ENCODE results near the gene RIN1.
"Not testable (repeated sequence)": the region's sequence is repeated elsewhere in the genome, so short reads cannot be mapped to it uniquely, and the experiment has no call there.

RIN1 gene

DNA sequence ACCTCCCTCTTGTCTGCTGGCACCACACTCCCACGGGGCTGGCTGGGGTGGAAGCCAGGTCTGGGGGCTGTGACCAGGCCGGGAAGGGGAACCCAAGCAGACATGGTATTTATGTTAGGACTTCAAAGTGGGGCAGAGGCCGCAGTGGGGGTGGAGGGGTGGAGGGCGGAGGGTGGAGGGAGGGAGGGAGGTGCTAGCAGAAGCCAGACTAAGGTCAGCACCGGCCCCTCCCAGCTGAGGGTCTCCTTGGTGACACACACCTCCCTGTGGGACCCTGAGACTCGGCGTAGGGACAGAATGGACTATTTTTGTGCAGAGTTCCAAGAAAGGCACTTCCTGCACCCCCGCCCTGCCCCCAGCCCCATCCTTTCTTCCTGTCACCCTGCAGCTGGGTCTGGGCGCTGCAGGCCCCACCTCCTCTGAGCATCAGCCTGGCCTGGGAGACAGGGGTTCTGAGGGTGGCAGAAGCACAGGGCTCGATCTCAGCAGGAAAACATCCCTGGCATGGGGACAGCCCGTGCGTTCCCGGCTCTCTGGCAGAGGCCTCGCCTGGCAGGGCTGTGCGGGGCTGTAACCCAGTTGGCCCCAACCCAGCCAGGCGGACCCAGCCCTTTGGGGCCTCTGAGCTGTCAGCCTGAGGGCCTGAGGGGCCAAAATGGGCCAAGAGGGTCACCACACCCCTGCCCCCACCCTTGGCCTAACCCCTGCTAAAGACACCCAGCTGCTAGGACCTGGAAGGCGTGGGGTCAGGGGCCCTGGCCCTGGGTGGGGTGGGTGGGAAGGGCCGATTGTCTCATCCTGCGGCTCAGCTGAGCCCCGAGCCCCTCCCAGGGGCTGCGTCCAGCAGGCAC, 9.7 kb downstream of the RIN1 start:
- no peaks in the 10 kb centered on the region for H3K9me3 ChIP-seq (ENCODE audit: control insufficient read depth, insufficient read depth, low read length)
- no peak overlapping the region for H3K4me3 ChIP-seq (ENCODE audit: low read length)
- H3K36me3 ChIP-seq (ENCODE audit: control insufficient read depth, insufficient read depth, low read length) = 0 out of 2 replicates have a peak, but pooled peaks cover 3% of the 10 kb centered on the region
- peaks cover 12% of the 10 kb centered on the region for H3K4me1 ChIP-seq (ENCODE audit: control insufficient read depth, insufficient read depth, low read length)
- H3K27me3 ChIP-seq (ENCODE audit: control insufficient read depth, insufficient read depth, low read length) = no peaks in the 10 kb centered on the region
- no peak overlapping the region for H3K27ac ChIP-seq (ENCODE audit: low read length)
- no CpG with 5 or more reads among the region's 21 CpGs for WGBS (ENCODE audit: insufficient coverage, insufficient read length)
- no peak for DNase-seq (ENCODE audit: low read depth, low spot score)

DNA sequence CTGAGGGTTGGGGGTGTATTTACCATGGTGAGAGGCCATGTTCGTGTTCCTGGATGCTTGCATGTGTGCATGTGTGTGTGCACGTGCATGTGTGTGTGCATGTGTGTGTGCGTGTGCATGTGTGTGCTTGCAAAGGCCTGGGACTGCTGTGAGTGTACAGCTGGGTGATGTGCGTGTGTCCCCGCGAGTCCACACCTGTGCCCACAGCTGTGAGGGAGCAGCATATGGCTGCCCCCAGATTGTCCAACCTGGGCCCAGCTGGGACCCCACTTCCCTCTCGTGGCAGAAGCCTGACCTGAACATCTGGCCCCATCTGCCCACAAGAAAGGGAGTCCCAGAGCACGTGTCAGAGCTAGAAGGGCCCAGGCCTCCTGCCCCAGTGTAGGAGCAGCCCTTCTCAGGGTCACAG, 11.0 kb downstream of the RIN1 start:
- Histone ChIP-seq H3K9me3 (ENCODE audit: control insufficient read depth, insufficient read depth, low read length) (no peaks in the 10 kb centered on the region), H3K4me3 (ENCODE audit: low read length) (no peak overlapping the region), H3K27me3 (ENCODE audit: control insufficient read depth, insufficient read depth, low read length) (no peaks in the 10 kb centered on the region), H3K27ac (ENCODE audit: low read length) (no peak overlapping the region), H3K4me1 (ENCODE audit: control insufficient read depth, insufficient read depth, low read length) (peaks cover 12% of the 10 kb centered on the region), H3K36me3 (ENCODE audit: control insufficient read depth, insufficient read depth, low read length) (0 out of 2 replicates have a peak, but pooled peaks cover 3% of the 10 kb centered on the region)
- no CpG with 5 or more reads among the region's 8 CpGs for WGBS (ENCODE audit: insufficient coverage, insufficient read length)
- no peak for DNase-seq (ENCODE audit: low read depth, low spot score)

DNA sequence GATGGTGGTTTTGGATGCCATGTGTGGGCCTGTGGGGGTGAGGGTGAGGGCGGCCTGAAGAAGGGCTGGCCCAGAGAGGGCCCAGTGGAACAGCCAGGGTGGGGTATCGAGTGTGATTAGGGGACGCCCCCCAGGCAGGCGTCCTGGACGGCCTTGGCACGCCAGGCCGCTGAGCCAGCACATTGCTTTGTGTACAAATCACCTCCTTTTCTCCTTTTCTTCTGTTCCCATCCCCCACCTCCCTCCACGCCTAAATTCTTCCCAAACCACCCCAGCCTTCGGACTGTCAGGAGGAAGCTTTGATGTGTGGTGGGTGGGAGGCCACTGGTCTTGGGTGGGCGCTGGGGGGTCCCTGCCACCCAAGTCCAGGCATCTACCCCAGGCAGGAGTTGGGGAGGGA, 11.6 kb downstream of the RIN1 start:
- H3K27me3 ChIP-seq (ENCODE audit: control insufficient read depth, insufficient read depth, low read length) = no peaks in the 10 kb centered on the region
- H3K4me1 ChIP-seq (ENCODE audit: control insufficient read depth, insufficient read depth, low read length) = peaks cover 12% of the 10 kb centered on the region
- no peaks in the 10 kb centered on the region for H3K9me3 ChIP-seq (ENCODE audit: control insufficient read depth, insufficient read depth, low read length)
- H3K4me3 ChIP-seq (ENCODE audit: low read length) = no peak overlapping the region
- DNase-seq (ENCODE audit: low read depth, low spot score) = no peak
- H3K36me3 ChIP-seq (ENCODE audit: control insufficient read depth, insufficient read depth, low read length) = 0 out of 2 replicates have a peak, but pooled peaks cover 3% of the 10 kb centered on the region
- no CpG with 5 or more reads among the region's 10 CpGs for WGBS (ENCODE audit: insufficient coverage, insufficient read length)
- H3K27ac ChIP-seq (ENCODE audit: low read length) = no peak overlapping the region

DNA sequence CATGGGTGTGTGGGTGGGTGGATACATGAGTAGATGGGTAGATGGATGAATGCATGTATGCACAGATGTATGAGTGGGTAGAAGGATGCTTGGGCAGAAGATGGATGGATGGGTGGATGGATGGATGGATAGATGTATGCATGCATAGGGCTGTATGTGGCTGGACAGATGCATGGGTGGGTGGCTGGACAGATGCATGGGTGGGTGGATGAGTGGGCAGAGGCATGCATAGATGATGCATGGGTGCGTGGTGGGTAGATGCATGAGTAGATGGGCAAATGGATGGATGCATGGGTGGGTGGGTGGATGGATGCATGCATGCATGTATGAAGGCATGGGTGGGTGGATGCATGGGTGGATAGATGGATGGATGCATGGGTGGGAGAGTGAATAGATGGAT, 12.6 kb downstream of the RIN1 start:
- H3K4me3 ChIP-seq (ENCODE audit: low read length) = no peak overlapping the region
- H3K36me3 ChIP-seq (ENCODE audit: control insufficient read depth, insufficient read depth, low read length) = 0 out of 2 replicates have a peak, but pooled peaks cover 3% of the 10 kb centered on the region
- H3K27me3 ChIP-seq (ENCODE audit: control insufficient read depth, insufficient read depth, low read length) = no peaks in the 10 kb centered on the region
- no peaks in the 10 kb centered on the region for H3K9me3 ChIP-seq (ENCODE audit: control insufficient read depth, insufficient read depth, low read length)
- peaks cover 12% of the 10 kb centered on the region for H3K4me1 ChIP-seq (ENCODE audit: control insufficient read depth, insufficient read depth, low read length)
- H3K27ac ChIP-seq (ENCODE audit: low read length) = no peak overlapping the region
- WGBS (ENCODE audit: insufficient coverage, insufficient read length) = no CpG with 5 or more reads among the region's 1 CpG
- no peak for DNase-seq (ENCODE audit: low read depth, low spot score)

DNA sequence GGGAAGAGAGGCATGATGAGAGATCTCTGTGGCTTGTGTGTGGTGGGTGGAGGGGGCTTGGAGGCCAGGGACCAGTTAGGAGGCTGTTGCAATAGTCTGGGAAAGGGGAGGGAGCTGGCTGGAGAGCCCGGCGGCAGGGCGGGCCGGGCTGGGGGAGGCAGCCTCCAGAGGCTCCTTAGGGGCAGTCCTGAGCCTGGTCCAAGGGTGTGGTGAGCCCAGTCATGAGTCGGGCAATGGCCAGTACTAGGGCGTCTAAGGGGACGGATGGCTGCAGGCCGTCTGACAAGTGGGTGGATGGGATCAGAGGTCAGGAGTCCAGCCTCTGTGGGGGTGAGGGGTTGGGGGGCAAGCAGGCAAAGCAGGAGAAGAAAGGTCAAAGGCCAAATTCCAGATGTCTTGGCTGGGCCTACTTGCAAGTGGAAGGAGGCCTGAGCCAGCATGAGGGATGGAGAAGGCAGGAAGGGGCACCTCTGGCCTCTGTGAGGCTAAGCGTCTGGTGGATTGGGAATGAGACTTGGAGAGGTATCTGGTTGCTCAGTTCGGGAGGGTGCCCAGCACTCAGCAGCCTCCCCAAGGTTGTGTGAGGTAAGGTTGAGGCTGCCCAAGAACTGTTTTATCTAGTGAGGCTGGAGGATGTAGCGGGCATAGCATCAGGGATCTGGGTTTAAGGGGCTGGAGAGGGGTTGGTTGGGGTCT, 13.4 kb downstream of the RIN1 start:
- no peak overlapping the region for H3K4me3 ChIP-seq (ENCODE audit: low read length)
- 0 out of 2 replicates have a peak, but pooled peaks cover 3% of the 10 kb centered on the region for H3K36me3 ChIP-seq (ENCODE audit: control insufficient read depth, insufficient read depth, low read length)
- H3K27me3 ChIP-seq (ENCODE audit: control insufficient read depth, insufficient read depth, low read length) = no peaks in the 10 kb centered on the region
- H3K27ac ChIP-seq (ENCODE audit: low read length) = no peak overlapping the region
- peaks cover 12% of the 10 kb centered on the region for H3K4me1 ChIP-seq (ENCODE audit: control insufficient read depth, insufficient read depth, low read length)
- H3K9me3 ChIP-seq (ENCODE audit: control insufficient read depth, insufficient read depth, low read length) = no peaks in the 10 kb centered on the region
- no peak for DNase-seq (ENCODE audit: low read depth, low spot score)
- no CpG with 5 or more reads among the region's 11 CpGs for WGBS (ENCODE audit: insufficient coverage, insufficient read length)

DNA sequence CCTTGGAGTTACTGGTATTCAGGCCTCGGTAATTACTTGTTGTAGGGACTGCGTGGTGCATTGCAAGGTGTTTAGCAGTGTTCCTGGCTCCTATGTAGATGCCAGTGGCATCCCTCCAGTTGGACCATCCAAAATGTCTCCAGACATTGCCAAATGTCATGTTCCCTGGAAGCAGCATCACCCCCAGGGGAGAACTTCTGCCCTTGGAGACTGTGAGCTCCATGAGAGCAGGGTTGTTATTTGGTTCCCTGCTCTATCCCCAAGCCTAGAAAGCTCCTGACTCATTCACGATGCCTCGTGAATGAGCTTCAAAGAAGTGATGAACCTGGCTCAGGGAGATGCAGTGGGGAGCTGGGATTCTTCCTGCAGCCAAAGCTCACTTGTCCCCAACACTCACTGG, 14.6 kb downstream of the RIN1 start:
- no peak overlapping the region for H3K27ac ChIP-seq (ENCODE audit: low read length)
- peaks cover 3% of the 10 kb centered on the region; the same call in 1 of the 2 replicates for H3K36me3 ChIP-seq (ENCODE audit: control insufficient read depth, insufficient read depth, low read length)
- peaks cover 20% of the 10 kb centered on the region for H3K4me1 ChIP-seq (ENCODE audit: control insufficient read depth, insufficient read depth, low read length)
- DNase-seq (ENCODE audit: low read depth, low spot score) = no peak
- no peaks in the 10 kb centered on the region for H3K27me3 ChIP-seq (ENCODE audit: control insufficient read depth, insufficient read depth, low read length)
- no peaks in the 10 kb centered on the region for H3K9me3 ChIP-seq (ENCODE audit: control insufficient read depth, insufficient read depth, low read length)
- no CpG with 5 or more reads among the region's 4 CpGs for WGBS (ENCODE audit: insufficient coverage, insufficient read length)
- H3K4me3 ChIP-seq (ENCODE audit: low read length) = no peak overlapping the region

DNA sequence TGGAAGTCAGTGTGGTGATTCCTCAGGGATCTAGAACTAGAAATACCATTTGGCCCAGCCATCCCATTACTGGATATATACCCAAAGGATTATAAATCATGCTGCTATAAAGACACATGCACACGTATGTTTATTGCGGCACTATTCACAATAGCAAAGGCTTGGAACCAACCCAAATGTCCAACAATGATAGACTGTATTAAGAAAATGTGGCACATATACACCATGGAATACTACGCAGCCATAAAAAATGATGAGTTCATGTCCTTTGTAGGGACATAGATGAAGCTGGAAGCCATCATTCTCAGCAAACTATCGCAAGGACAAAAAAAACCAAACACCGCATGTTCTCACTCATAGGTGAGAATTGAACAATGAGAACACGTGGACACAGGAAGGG, 15.5 kb downstream of the RIN1 start:
- not testable (repeated sequence) for H3K4me3 ChIP-seq (ENCODE audit: low read length); H3K27me3 ChIP-seq (ENCODE audit: control insufficient read depth, insufficient read depth, low read length); H3K36me3 ChIP-seq (ENCODE audit: control insufficient read depth, insufficient read depth, low read length); H3K9me3 ChIP-seq (ENCODE audit: control insufficient read depth, insufficient read depth, low read length); DNase-seq (ENCODE audit: low read depth, low spot score); H3K27ac ChIP-seq (ENCODE audit: low read length)
- no CpG with 5 or more reads among the region's 6 CpGs for WGBS (ENCODE audit: insufficient coverage, insufficient read length)
- peaks cover 23% of the 10 kb centered on the region for H3K4me1 ChIP-seq (ENCODE audit: control insufficient read depth, insufficient read depth, low read length)

DNA sequence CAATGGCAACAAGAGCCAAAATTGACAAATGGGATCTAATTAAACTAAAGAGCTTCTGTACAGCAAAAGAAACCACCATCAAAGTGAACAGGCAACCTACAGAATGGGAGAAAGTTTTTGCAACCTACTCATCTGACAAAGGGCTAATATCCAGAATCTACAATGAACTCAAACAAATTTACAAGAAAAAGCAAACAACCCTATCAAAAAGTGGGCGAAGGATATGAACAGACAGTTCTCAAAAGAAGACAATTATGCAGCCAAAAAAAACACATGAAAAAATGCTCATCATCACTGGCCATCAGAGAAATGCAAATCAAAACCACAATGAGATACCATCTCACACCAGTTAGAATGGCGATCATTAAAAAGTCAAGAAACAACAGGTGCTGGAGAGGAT, 15.9 kb downstream of the RIN1 start:
- not testable (repeated sequence) for H3K36me3 ChIP-seq (ENCODE audit: control insufficient read depth, insufficient read depth, low read length); H3K27me3 ChIP-seq (ENCODE audit: control insufficient read depth, insufficient read depth, low read length); DNase-seq (ENCODE audit: low read depth, low spot score); H3K4me3 ChIP-seq (ENCODE audit: low read length); H3K9me3 ChIP-seq (ENCODE audit: control insufficient read depth, insufficient read depth, low read length); H3K27ac ChIP-seq (ENCODE audit: low read length)
- H3K4me1 ChIP-seq (ENCODE audit: control insufficient read depth, insufficient read depth, low read length) = peaks cover 22% of the 10 kb centered on the region
- no CpG with 5 or more reads among the region's 2 CpGs for WGBS (ENCODE audit: insufficient coverage, insufficient read length)

DNA sequence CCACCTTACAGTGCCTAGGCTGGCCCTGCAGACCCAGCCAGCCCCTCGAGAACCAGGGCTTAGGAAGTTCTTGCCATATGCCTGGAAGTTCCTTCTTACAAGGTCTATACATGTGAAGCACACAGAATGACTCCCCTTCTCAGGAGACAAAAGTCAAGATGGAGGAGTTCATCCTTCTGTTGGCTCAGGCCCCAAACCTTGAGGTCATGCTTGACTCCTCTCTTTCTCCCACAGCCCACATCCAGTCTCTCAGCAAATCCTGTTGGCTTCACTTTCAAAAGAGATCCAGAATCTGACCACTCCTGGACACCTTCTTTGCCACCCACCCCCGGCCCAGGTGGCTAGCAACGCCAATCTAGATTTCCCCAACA, 17.6 kb downstream of the RIN1 start:
- WGBS (ENCODE audit: insufficient coverage, insufficient read length) = no CpG with 5 or more reads among the region's 3 CpGs
- no peaks in the 10 kb centered on the region; the same call in 1 of the 2 replicates for H3K36me3 ChIP-seq (ENCODE audit: control insufficient read depth, insufficient read depth, low read length)
- no peak for DNase-seq (ENCODE audit: low read depth, low spot score)
- H3K27ac ChIP-seq (ENCODE audit: low read length) = no peak overlapping the region
- no peaks in the 10 kb centered on the region for H3K9me3 ChIP-seq (ENCODE audit: control insufficient read depth, insufficient read depth, low read length)
- H3K4me3 ChIP-seq (ENCODE audit: low read length) = no peak overlapping the region
- no peaks in the 10 kb centered on the region for H3K27me3 ChIP-seq (ENCODE audit: control insufficient read depth, insufficient read depth, low read length)
- peaks cover 19% of the 10 kb centered on the region for H3K4me1 ChIP-seq (ENCODE audit: control insufficient read depth, insufficient read depth, low read length)

DNA sequence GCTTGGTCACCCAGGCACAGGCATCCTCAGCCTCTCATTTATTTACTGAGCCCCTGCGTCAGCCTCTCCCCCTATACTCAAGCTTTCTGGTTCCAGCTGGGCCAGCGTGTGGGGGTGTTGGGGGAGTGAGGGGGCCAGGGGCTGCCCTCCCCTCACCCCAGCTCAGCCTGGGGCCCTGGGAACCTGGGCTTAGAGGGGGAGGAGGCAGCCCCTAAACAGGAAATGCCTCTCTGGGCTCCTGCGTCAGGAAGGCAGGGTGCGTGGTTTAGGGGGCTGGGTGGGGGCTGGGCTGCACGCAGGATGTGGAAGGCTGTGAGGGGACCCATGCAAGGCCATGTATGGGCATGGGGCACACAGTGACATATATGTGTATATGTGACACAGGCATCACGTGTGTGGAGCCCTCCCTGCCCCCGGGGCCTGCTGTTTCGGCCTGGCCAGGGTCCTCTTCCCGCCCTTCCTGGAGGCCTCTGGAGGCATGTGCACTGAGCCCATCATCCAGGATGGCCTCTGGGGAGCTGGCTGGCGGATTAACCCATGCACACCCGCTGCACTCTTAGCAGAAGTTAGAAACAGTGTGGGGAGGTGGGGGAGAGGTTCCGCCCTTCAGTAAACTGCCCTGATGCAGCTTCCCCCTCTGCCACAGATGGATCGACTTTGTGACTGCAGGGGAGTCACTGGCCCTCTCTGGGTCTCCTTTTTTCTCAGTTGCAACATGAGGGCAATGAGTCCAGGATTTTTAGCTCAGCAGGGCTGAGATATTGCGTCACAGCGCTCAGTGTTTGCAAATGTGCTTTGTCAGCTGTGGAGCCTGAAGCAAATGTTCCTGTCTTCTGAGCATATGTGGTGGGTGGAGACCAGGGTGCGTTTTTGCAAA, 18.3 kb downstream of the RIN1 start:
- no peak for DNase-seq (ENCODE audit: low read depth, low spot score)

More for the DNA sequence above, 18.3 kb downstream of the RIN1 start:
- Histone ChIP-seq H3K36me3 (ENCODE audit: control insufficient read depth, insufficient read depth, low read length) (no peaks in the 10 kb centered on the region; the same call in 1 of the 2 replicates), H3K27ac (ENCODE audit: low read length) (no peak overlapping the region), H3K4me3 (ENCODE audit: low read length) (no peak overlapping the region), H3K27me3 (ENCODE audit: control insufficient read depth, insufficient read depth, low read length) (no peaks in the 10 kb centered on the region), H3K9me3 (ENCODE audit: control insufficient read depth, insufficient read depth, low read length) (no peaks in the 10 kb centered on the region), H3K4me1 (ENCODE audit: control insufficient read depth, insufficient read depth, low read length) (peaks cover 19% of the 10 kb centered on the region)
- WGBS (ENCODE audit: insufficient coverage, insufficient read length) = no CpG with 5 or more reads among the region's 16 CpGs
